Effector memory CD8-positive, alpha-beta T cell (primary cell): ENCODE data around the gene CEBPG.

Source experiments
- ATAC-seq: fragments of 150-1000 bp; cut with Tn5 transposase; replicated peaks from 2 replicates; pipeline ENCODE4 v1.10.0; 2021; ENCODE audit warnings: mild to moderate bottlenecking, moderate library complexity
- DNase-seq, 3 experiments: peaks; one replicate each; pipeline ENCODE4 v3.0.0; 2021
- H3K27ac Mint-ChIP-seq, 2 donors: one replicate each; pipeline ENCODE4 v1.8.0; 2022; ENCODE audit warnings: mild to moderate bottlenecking in 2 of 2, mixed read lengths in 2 of 2, moderate library complexity in 2 of 2
- H3K27me3 Mint-ChIP-seq, 2 donors: one replicate each; pipeline ENCODE4 v1.8.0; 2022; ENCODE audit warnings: mixed read lengths in 2 of 2
- H3K36me3 Mint-ChIP-seq: one replicate; pipeline ENCODE4 v1.8.0; 2022; ENCODE audit warnings: mild to moderate bottlenecking, moderate library complexity, mixed read lengths; ENCODE audit not compliant: insufficient read depth
- H3K4me1 Mint-ChIP-seq, 2 donors: one replicate each; pipeline ENCODE4 v1.8.0; 2022; ENCODE audit warnings: low read depth in 2 of 2, mixed read lengths in 2 of 2
- H3K4me3 Mint-ChIP-seq, 2 donors: one replicate each; pipeline ENCODE4 v1.8.0; 2022; ENCODE audit warnings: mild to moderate bottlenecking in 2 of 2, mixed read lengths in 2 of 2, moderate library complexity in 2 of 2
- H3K9me3 Mint-ChIP-seq, 2 donors: one replicate each; pipeline ENCODE4 v1.8.0; 2022; ENCODE audit warnings: mixed read lengths in 2 of 2

Gene CEBPG

DNA sequence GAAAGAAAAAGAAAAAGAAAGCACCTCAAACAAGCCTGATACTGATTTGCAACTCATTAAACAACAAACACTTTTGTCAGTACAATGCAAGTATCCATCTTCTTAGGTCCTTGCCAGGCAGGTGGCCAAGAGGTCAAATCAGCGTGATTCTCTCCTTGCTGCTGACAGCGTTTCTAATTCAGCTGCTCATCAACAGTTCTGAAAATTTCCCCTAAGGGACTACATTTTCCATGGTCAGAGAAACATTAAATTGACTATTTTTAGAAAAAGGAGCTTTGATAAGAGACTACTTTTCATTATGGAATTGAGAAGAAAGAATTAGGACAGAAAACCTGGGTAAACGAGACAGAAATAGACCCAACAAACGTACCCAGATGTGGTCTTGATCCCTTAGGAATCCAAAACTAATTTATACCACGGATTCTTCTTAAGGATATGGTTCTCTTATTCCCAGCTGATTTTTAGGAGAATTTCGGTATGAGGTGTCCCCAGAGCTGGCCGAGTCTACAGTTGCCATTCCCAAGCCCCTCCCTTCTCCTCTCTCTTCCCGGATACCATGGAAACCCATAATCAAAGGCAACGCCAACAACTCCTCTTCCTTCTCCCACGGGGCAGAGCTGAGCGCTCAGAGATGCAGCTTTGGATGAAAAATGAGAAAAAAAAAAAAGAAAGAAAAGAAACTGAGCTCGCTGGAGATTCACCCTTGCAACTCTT, 29.5 kb upstream of the CEBPG start:
- H3K27me3 Mint-ChIP-seq = peaks cover 73 to 84% of the 10 kb centered on the region in 2 donors

DNA sequence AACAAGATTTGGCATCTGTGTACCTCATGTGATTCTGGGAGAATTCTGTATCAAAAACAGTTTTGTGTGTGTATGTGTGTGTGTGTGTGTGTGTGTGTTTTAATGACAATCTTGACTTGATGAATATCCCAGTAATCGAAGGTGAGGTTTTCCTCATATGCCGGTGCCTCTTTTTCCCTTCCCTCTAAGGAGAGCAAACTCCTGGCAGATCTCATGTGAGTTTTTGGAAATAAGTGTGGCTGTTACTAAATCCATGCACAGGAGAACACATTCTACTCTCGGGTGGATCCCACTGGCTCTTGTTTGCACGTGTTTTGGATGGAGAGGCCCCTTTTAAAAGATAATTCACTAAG, 29.0 kb upstream of the CEBPG start:
- H3K4me1 Mint-ChIP-seq = no peaks in the 10 kb centered on the region
- no peak for ATAC-seq

More for the DNA sequence above, 29.5 kb upstream of the CEBPG start:
- no peaks in the 10 kb centered on the region for H3K4me1 Mint-ChIP-seq
- no peak overlapping the region for H3K4me3 Mint-ChIP-seq
- DNase-seq = no peak
- ATAC-seq = no peak
- no peaks in the 10 kb centered on the region for H3K36me3 Mint-ChIP-seq
- H3K9me3 Mint-ChIP-seq = no peaks in the 10 kb centered on the region
- H3K27ac Mint-ChIP-seq = no peak overlapping the region

DNA sequence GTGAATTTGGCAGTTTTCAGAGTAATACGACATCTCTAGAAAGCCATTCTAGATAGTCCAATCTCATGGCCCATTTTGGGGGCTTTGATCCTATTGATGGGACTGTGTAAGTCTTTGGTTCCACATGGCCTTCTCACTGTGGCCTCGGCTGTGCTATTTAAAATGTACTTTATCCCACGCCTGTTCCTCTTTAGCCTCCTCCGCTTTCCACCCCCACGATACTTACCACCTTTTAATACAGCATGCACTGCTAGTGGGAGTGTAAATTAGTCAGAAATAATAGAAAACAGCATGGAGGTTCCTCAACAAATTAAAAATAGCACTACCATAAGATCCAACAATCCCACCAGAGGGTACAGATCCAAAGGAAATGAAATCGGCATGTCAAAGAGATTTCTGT, 28.3 kb upstream of the CEBPG start:
- Mint-ChIP-seq H3K27ac (no peak overlapping the region), H3K36me3 (no peaks in the 10 kb centered on the region), H3K9me3 (no peaks in the 10 kb centered on the region), H3K4me3 (no peak overlapping the region), H3K27me3 (peaks cover 70 to 86% of the 10 kb centered on the region in 2 donors), H3K4me1 (no peaks in the 10 kb centered on the region)
- ATAC-seq (no peak), DNase-seq (no peak)

More for the DNA sequence above, 29.0 kb upstream of the CEBPG start:
- Mint-ChIP-seq H3K9me3 (no peaks in the 10 kb centered on the region), H3K27ac (no peak overlapping the region), H3K27me3 (peaks cover 68 to 80% of the 10 kb centered on the region in 2 donors), H3K4me3 (no peak overlapping the region), H3K36me3 (no peaks in the 10 kb centered on the region)
- no peak for DNase-seq

DNA sequence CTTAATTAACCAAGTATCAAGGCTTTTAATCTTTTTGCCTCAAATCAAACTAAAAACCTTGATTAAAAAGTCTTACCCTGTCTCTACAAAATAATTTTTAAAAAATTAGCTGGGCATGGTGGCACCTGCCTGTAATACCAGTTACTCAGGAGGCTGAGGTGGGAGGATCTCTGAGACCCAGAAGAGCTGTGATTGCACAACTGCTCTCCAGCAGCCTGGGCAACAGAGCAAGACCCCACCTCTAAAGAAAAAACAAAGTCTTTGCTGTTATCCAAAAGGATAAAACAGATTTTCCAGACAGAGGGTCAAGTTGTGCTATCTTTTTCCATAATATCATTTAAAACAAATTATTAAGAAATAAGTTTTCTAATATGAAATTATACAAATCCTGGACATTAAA, 26.8 kb upstream of the CEBPG start:
- Mint-ChIP-seq H3K4me1 (no peaks in the 10 kb centered on the region), H3K27me3 (peaks cover 68 to 88% of the 10 kb centered on the region in 2 donors), H3K36me3 (no peaks in the 10 kb centered on the region), H3K9me3 (no peaks in the 10 kb centered on the region), H3K4me3 (no peak overlapping the region), H3K27ac (no peak overlapping the region)
- no peak for ATAC-seq
- DNase-seq = no peak

DNA sequence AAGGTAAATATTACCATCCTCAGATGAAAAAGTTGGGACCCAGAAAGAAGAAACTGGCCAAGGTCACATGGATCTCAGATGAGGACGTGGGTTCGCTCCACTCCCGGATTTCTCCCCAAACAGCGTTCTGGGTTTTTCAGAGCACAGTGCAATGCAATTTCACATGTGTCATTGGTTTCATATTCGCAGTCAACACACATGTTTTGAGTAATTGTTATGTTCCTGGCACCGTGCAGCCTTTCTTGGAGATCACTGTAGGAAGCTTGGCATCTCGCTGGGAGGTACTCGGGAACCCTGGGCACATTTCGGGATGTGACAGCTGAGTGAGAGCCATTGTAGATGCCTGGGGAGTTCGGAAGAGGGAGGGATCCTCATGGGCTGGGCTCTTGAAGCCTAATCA, 26.2 kb upstream of the CEBPG start:
- no peak for ATAC-seq
- Mint-ChIP-seq H3K27me3 (peaks cover 66 to 82% of the 10 kb centered on the region in 2 donors), H3K27ac (no peak overlapping the region), H3K4me3 (no peak overlapping the region), H3K9me3 (no peaks in the 10 kb centered on the region), H3K36me3 (no peaks in the 10 kb centered on the region), H3K4me1 (no peaks in the 10 kb centered on the region)
- no peak for DNase-seq

DNA sequence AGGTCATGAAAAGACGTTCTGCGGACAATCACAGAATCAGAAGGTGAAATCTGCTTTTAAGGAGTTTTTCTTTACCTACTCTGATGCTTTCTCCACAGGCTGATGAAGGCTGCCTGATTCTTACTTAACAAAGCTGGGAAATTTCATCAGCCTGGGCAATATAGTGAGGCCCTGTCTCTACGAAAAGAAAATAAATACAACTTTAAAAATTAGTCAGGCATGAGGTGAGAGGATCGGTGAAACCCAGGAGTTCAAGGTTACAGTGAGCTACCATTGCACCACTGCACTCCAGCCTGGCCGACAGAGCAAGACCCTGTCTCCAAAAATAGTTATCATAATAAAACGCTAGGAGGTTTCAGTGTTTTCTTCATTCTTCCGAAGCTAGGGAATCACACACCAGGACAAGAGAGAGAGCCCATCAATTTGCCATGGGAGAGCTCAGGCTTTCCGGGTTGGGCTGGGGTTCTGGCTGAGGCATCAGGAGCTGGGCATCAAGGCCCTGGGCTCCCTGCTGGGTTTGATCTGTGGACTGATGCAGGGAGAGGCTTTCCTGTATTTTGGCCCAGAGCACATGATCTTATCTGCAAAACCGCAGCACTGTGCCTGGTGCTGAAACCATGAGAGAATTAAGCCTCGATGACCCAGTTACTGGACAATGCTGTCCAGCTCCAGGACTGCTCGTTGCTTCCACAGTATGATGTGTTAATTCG, 25.1 kb upstream of the CEBPG start:
- Mint-ChIP-seq H3K4me3 (no peak overlapping the region), H3K9me3 (no peaks in the 10 kb centered on the region), H3K4me1 (no peaks in the 10 kb centered on the region), H3K27ac (no peak overlapping the region), H3K27me3 (peaks cover 57 to 71% of the 10 kb centered on the region in 2 donors), H3K36me3 (no peaks in the 10 kb centered on the region)
- no peak for DNase-seq
- ATAC-seq = no peak

DNA sequence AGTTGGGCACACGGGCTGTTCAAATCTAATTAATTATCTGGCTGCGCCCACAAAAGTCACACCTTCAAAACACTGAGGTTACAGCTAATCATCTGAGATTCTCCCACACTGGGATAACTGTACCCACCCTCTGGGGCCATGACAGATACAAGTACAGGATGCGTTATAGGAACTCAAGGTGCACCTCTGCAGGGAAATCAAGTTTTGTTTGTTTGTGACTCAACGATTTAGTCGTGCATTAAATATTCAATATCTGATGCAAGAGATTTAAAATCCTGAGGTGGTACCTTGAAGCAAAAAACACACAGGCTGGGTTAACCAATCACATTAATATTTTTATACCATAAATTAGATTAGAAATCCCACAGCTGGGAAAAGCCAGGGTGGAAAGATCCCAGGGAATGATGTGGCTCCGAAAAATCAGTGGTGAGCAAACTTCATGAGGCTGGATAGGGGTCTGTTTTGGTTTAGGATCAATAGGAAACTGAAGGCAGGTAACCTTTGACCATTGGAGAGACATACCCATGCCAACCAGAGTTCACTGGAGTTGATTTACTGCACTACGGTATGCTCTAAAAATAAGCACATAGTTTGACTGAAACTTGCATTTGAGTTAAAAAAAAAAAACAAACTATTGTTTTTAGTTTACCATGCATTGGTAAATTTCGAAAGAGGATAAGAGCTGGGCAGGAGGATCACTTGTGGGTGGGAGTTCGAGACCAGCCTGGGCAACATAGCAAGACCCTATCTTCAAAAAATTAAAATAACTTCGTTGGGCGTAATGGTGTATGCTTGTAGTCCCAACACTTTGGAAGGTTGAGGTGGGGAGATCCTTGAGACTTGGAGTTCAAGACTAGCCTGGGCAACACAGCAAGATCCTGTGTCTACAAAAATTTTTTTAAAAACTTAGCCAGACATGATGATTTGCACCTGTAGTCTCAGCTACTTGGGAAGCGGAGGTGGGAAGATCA, 23.9 kb upstream of the CEBPG start:
- Mint-ChIP-seq H3K27me3 (peaks cover 51 to 65% of the 10 kb centered on the region in 2 donors), H3K9me3 (no peaks in the 10 kb centered on the region), H3K36me3 (no peaks in the 10 kb centered on the region), H3K4me1 (no peaks in the 10 kb centered on the region), H3K27ac (no peak overlapping the region), H3K4me3 (no peak overlapping the region)
- ATAC-seq (no peak), DNase-seq (no peak)

DNA sequence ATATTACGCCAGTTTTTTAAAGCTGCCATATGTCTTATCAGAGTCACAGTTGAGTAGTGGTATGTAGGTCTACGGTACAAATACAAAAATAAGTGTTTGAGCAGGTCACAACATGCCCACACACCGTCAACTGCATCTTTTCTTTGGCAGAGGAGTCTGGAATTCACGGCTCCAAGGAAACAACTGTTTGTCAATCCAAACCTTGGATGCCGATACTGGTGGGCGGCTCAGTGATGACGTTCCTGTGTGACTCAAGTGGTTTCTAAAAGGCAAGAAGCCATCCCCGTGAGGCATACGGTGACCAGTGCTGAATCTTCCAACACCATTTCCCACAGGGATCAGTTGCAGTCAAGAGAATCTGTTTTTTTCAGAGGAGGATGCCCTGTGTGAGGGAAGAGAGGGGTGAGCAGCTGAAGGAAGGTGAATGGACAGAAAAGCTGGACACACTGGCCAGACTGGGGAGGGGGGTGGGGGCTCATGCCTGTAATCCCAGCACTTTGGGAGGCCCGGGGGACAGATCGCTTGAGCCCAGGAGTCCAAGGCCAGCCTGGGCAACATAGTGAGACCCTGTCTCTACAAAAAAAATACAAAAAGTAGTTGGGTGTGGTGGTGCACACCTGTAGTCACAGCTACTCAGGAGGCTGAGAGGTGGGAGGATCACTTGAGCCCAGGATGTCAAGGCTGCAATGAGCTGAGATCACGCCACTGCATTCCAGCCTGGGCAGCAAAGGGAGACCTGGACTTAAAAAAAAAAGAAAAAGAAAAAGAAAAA, 22.8 kb upstream of the CEBPG start:
- no peaks in the 10 kb centered on the region for H3K36me3 Mint-ChIP-seq
- H3K9me3 Mint-ChIP-seq = peaks cover under 1 to 3% of the 10 kb centered on the region in 2 donors
- DNase-seq (no peak), ATAC-seq (no peak)
- no peaks in the 10 kb centered on the region for H3K4me1 Mint-ChIP-seq
- no peak overlapping the region for H3K4me3 Mint-ChIP-seq
- peaks cover 44 to 65% of the 10 kb centered on the region in 2 donors for H3K27me3 Mint-ChIP-seq
- H3K27ac Mint-ChIP-seq = no peak overlapping the region

DNA sequence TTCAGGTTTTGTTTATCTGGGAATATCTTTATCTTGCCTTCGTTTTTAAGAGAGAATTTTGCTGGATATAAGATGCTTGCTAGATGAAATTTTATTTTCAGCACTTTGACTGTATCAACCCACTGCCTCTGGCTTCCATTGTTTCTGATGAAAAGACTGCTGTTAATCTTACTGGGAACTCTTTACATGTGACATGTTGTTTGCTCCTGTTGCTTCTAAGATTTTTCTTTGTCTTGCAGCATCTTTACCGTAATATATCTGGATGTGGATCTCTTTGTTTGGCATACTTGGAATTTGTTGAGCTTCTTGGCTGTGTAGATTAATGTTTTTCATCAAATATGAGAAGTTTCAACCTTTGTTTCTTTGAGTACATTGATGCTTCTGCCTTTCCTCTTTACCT, 18.0 kb upstream of the CEBPG start:
- H3K36me3 Mint-ChIP-seq = no peaks in the 10 kb centered on the region
- H3K4me1 Mint-ChIP-seq = no peaks in the 10 kb centered on the region
- DNase-seq (no peak), ATAC-seq (no peak)
- no peak overlapping the region for H3K4me3 Mint-ChIP-seq
- H3K27ac Mint-ChIP-seq = no peak overlapping the region
- H3K27me3 Mint-ChIP-seq = peaks cover 32 to 37% of the 10 kb centered on the region in 2 donors
- H3K9me3 Mint-ChIP-seq = peaks cover 4 to 8% of the 10 kb centered on the region in 2 donors

DNA sequence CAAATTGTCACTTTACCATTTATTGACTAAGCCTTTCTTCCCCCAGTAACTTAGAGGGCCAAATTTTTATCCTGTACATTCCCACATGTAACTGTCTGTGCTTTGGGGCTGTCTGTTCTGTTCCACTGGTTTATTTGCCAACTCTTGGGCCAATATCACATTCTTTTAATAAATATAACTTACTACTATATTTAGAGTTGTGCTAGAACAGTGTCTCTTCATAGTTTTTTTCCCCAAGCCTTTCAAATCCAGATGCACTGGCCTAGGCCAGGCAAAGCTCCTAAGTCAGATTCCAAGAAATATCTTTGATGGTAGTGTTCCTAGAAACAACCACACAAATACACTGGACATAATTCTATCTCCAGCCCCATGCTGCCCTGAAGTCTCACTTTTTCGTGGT, 16.0 kb upstream of the CEBPG start:
- DNase-seq (no peak), ATAC-seq (no peak)
- peaks cover 4 to 8% of the 10 kb centered on the region in 2 donors for H3K9me3 Mint-ChIP-seq
- no peaks in the 10 kb centered on the region for H3K36me3 Mint-ChIP-seq
- H3K27me3 Mint-ChIP-seq = peaks cover 24 to 42% of the 10 kb centered on the region in 2 donors
- H3K27ac Mint-ChIP-seq = no peak overlapping the region
- no peak overlapping the region for H3K4me3 Mint-ChIP-seq
- no peaks in the 10 kb centered on the region for H3K4me1 Mint-ChIP-seq

DNA sequence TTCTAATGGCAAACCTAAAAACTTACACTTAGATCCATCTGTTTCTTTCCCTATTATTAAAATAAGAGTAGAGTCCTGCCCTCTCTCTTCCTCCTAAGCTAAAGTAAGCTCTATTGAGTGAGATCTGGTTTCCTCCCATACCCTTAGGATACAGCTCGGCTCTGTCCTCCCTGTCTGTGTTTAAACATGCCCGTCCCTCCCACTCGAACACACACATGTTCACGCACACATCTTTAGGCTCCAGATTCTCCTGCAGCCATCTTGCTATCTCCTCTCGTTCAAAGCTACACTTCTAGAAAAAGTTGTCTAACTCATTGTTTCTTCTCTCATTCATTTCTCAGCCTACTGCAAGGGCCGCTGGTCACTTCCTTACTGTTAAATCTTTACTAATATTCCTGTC, 15.1 kb upstream of the CEBPG start:
- Mint-ChIP-seq H3K4me3 (no peak overlapping the region), H3K9me3 (peaks cover 4 to 8% of the 10 kb centered on the region in 2 donors), H3K27ac (no peak overlapping the region), H3K36me3 (no peaks in the 10 kb centered on the region), H3K27me3 (peaks cover 24 to 45% of the 10 kb centered on the region in 2 donors), H3K4me1 (no peaks in the 10 kb centered on the region)
- no peak for DNase-seq
- ATAC-seq = no peak

DNA sequence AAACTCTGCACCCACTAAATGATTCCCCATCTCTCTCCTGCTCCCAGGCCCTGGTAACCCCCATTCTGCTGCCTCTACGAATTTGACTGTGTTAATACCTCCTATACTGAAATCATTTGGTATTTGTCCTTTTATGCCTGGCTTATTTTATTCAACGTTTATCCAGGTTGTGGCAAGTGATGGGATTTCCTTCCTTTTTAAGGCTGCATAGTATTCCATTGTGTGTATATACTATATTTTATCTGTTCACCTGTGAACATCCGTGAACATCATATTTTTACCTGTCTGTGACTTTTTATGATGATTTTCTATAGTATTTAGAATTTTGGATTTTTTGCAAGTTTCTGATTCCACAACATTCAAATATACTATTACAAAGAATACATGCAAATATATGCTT, 13.9 kb upstream of the CEBPG start:
- Mint-ChIP-seq H3K4me1 (no peaks in the 10 kb centered on the region), H3K36me3 (no peaks in the 10 kb centered on the region), H3K4me3 (no peak overlapping the region), H3K9me3 (peaks cover 4 to 8% of the 10 kb centered on the region in 2 donors), H3K27ac (no peak overlapping the region), H3K27me3 (peaks cover 35 to 51% of the 10 kb centered on the region in 2 donors)
- DNase-seq (no peak), ATAC-seq (no peak)
